ES-I3 (cell line): ENCODE data around the gene SIPA1.

Source experiments
- H3K36me3 ChIP-seq: 2 replicates; pipeline ENCODE4 v1.6.1; 2013; ENCODE audit warnings: mild to moderate bottlenecking, low read length, control low read depth, moderate library complexity; ENCODE audit not compliant: insufficient read depth
- H3K4me1 ChIP-seq: 2 replicates; pipeline ENCODE4 v1.6.1; 2013; ENCODE audit warnings: mild to moderate bottlenecking, control low read depth, low read length; ENCODE audit not compliant: insufficient read depth
- H3K9ac ChIP-seq: 2 replicates; pipeline ENCODE4 v1.6.1; 2013; ENCODE audit warnings: low read depth, mild to moderate bottlenecking, low read length, moderate library complexity
- H3K9me3 ChIP-seq: 2 replicates; pipeline ENCODE4 v1.6.1; 2013; ENCODE audit warnings: mild to moderate bottlenecking, low read length, moderate library complexity; ENCODE audit not compliant: control insufficient read depth, insufficient read depth

Gene SIPA1, protein sequence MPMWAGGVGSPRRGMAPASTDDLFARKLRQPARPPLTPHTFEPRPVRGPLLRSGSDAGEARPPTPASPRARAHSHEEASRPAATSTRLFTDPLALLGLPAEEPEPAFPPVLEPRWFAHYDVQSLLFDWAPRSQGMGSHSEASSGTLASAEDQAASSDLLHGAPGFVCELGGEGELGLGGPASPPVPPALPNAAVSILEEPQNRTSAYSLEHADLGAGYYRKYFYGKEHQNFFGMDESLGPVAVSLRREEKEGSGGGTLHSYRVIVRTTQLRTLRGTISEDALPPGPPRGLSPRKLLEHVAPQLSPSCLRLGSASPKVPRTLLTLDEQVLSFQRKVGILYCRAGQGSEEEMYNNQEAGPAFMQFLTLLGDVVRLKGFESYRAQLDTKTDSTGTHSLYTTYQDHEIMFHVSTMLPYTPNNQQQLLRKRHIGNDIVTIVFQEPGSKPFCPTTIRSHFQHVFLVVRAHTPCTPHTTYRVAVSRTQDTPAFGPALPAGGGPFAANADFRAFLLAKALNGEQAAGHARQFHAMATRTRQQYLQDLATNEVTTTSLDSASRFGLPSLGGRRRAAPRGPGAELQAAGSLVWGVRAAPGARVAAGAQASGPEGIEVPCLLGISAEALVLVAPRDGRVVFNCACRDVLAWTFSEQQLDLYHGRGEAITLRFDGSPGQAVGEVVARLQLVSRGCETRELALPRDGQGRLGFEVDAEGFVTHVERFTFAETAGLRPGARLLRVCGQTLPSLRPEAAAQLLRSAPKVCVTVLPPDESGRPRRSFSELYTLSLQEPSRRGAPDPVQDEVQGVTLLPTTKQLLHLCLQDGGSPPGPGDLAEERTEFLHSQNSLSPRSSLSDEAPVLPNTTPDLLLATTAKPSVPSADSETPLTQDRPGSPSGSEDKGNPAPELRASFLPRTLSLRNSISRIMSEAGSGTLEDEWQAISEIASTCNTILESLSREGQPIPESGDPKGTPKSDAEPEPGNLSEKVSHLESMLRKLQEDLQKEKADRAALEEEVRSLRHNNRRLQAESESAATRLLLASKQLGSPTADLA

GRCh38 chr11:65637794-65638419, at the start of gene SIPA1:
SIPA1 (plus strand) TSS chr11:65638101; CDS start chr11:65640922, 2,821 bp downstream.
- H3K4me1 ChIP-seq = peaks cover 16% of the 10 kb centered on the region
- H3K9ac ChIP-seq = peak within 1 kb of the TSS; percentile 84
- H3K9me3 ChIP-seq = no peaks in the 10 kb centered on the region

DNA sequence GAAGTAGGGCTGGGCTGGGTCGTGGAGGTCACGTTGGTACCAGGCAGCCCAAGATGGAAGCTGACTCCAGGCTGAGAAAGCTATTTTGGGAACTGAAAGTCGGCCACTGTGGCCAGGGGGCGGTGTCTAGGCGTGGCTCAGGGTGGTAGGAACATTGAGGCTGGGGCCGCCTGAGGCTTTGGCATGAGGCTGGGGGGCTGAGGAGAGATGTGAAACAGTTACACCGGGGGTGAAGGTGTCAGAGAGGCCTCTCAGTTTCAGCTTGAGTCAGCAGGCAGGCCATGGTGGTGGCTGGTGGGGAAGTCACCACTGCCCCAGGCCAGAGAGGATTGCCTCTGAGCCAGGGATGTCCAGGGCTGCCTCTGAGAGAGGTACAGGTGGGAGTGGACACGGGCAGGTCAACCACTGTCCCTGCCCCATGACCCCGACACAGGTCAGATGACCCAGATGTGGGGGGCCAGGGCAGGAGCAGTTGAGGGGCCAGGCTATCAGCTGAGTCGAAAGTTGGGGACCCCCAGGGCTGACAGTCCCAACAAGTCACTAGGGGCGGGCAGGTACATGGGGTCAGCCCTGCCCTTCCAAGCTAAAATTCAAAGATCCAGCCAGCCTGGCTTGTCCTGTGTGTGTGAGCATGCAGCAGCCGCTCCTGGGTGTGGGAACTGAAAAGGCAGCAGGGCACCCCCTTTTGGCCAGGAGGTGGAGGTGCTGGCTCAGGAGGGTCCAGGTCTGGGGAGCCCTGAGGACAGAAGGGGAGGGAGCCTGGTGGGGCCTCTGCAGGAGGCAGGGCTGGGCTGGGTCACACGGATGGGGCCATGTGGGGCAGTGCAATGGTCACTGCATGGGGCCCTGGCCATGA, 49.5 kb upstream of the SIPA1 start:
- no peak overlapping the region for H3K9ac ChIP-seq
- H3K36me3 ChIP-seq = no peaks in the 10 kb centered on the region
- peaks cover 21% of the 10 kb centered on the region; the same call in 1 of the 2 replicates for H3K4me1 ChIP-seq
- H3K9me3 ChIP-seq = no peaks in the 10 kb centered on the region

More at GRCh38 chr11:65637794-65638419, at the start of gene SIPA1:
- H3K36me3 ChIP-seq = peaks cover 14% of the 10 kb centered on the region; the same call in 1 of the 2 replicates

GRCh38 chr11:65589444-65590239, 48.3 kb upstream of the SIPA1 start:
- Histone ChIP-seq H3K9ac (no peak overlapping the region), H3K9me3 (no peaks in the 10 kb centered on the region), H3K36me3 (no peaks in the 10 kb centered on the region), H3K4me1 (peaks cover 21% of the 10 kb centered on the region; the same call in 1 of the 2 replicates)

DNA sequence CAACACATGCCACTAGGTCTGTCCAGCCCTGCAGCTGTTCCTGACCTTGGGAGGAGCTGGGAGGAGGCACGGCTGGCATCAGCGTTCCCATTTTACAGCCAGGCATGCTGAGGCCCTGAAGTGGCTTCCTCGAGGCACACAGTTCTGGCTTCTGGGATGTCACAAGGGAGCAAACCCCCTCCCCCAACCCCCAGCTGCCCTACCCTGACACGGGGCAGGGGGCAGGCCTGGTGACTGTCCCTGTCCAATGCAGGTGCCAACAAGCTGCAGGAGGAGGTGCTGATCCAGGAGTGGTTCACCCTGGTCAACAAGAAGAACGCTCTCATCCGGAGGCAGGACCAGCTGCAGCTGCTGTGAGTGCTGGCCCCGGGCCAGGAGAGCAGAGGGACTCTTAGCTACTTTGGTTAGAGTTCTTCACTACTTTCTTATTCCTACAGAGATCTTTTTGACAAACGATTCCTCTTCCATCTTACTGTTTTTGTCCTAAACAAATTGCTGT, 47.6 kb upstream of the SIPA1 start:
- H3K36me3 ChIP-seq = no peaks in the 10 kb centered on the region
- no peaks in the 10 kb centered on the region for H3K9me3 ChIP-seq
- H3K4me1 ChIP-seq = peaks cover 21% of the 10 kb centered on the region; the same call in 1 of the 2 replicates
- H3K9ac ChIP-seq = no peak overlapping the region

- no peaks in the 10 kb centered on the region for H3K36me3 ChIP-seq
- H3K9me3 ChIP-seq = no peaks in the 10 kb centered on the region
- H3K9ac ChIP-seq = peak overlapping the region; percentile 57
- peaks cover 17% of the 10 kb centered on the region; the same call in 1 of the 2 replicates for H3K4me1 ChIP-seq
Observed at GRCh38 chr11:65591939-65592857, 45.7 kb upstream of the SIPA1 start.

DNA sequence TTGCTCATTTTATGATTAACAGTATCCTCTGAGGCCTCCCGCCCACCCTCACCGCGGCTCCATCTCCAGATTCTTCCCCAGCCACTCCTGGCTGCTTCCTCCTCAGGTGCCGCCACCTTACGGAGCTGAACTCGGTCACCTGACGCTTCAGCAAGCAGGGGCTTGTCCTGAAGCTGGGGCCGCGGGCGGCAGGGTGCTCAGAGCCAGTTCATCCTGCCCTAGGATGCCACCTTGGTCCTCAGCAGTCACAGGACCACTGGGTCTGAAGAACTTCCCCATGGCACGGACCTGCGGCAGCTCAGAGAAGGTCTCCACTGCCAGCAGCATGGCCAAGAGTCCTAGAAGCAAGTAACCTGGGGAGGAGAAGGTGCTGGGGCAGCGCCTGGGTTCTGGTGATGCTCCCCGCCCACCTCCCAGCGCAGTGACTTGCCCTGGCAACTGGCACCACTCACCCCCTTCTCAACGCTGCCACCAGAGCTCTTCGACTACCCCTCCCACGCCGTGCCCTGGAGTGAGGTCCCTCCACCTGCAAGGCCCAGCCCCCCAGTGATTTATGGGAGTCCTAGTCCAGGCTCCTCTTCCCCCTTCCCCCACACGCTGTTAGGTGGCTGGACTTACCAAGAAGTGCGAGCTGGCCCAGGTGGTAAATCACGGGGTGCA, 44.9 kb upstream of the SIPA1 start:
- Histone ChIP-seq H3K4me1 (peaks cover 9% of the 10 kb centered on the region; the same call in 1 of the 2 replicates), H3K36me3 (no peaks in the 10 kb centered on the region), H3K9me3 (no peaks in the 10 kb centered on the region), H3K9ac (peak overlapping the region; percentile 57; the same call in 1 of the 2 replicates)

DNA sequence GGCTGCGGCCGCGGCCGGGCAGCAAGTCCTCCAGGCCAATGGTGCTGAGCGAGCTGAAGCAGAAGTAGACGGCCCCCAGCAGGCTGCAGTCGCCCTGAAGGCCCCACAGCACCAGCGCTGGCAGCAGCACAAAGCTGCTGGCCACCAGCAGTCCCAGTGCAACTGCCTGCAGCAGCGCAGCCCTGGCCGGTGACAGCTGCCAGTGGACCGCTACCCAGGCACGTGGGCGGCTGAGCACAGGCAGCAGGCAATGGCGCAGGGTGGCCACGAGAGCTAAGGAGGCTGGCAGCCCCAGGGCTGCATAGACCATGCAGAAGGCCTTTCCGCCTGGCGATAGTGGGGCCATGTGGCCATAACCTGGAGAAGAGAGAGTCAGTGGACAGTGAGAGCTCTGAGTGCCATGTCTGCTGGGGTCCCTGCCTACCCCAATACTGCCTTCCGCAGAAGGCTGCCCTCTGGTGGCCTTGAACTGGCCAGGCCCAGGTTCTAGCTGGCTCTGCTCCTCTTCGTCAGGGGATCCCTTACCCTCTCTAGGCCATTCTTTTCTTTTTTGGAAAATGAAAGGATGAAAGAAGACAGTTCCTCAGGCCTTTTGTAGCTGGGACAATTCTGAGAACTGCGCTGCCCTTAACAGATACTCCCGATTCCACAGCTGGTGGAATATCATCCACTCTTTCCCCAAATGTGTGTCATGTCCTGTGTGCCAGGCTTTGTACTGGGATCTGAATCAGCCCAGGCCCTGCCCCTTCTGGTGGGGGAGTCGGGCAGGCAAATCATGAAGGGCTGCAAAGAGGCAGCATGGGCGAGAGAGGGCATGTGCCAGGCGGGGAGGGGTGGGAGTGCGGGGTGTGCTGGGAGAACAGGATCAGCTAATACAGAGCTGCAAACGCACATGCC, 44.1 kb upstream of the SIPA1 start:
- Histone ChIP-seq H3K9me3 (no peaks in the 10 kb centered on the region), H3K4me1 (peaks cover 3% of the 10 kb centered on the region; the same call in 1 of the 2 replicates), H3K36me3 (no peaks in the 10 kb centered on the region), H3K9ac (no peak overlapping the region)

DNA sequence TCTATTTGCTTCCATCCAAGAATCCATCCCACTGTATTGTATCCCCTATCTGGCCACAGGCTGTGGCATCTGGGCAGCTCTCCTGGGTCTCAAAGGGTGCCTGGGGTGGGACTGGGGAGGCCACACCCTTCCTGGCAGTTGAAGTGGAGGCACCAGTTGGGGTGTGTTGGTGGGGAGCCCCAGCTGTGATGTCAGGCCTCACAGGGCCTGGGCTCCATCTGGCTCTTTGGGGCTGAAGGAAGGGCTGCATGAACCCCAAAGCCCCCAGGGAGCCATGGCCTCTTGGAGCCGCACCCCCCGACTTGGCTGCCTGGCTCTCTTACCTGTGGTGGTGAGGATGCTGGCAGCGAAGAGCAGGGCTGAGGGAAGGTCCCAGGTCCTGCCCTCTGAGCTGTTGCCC, 42.8 kb upstream of the SIPA1 start:
- no peak overlapping the region for H3K9ac ChIP-seq
- H3K4me1 ChIP-seq = no peaks in the 10 kb centered on the region; the same call in 1 of the 2 replicates

DNA sequence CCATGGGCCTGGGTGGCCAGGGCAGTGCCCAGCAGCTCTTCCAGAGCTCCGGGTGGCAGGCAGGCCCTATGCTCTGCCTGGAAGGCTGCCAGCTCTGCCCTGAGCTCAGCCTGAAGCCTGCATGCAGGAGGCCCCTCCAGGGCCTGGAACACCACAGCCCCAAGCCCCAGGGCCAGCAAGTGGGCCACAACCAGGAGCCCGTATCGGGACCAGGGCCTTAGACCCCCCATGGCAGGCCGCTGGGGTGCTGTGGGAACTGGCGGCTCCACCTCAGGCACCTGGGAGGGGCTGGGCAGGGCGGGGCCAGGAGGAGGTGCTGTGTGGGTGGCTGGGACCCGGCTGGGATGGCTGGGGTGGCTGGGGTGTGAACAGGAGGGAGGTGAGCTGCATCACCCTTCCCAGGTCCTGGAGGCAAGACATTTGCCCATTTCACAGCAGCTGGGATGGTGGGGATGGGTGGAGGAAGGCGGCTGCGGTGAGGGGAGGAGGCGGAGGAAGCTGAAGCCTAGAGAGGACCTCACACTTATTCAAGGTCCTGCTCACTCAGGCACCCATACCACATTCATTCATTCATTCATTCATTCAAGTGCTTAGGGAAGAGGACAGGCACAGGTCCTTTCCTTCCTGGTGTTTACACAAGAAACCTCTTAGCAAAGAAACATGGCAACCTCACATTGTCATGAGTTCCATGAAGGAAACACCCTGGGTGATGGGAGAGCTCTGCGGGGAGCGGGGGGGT, 42.2 kb upstream of the SIPA1 start, which contains the start of gene KCNK7:
Gene KCNK7, minus strand, starts transcription at position 258 of the 739 bp plus-strand sequence. Its CDS starts 28 bp downstream, at position 230.
- Histone ChIP-seq H3K9me3 (no peaks in the 10 kb centered on the region), H3K36me3 (no peaks in the 10 kb centered on the region), H3K4me1 (no peaks in the 10 kb centered on the region; the same call in 1 of the 2 replicates), H3K9ac (no peak within 1 kb of the TSS)

More for the DNA sequence above, 42.8 kb upstream of the SIPA1 start:
- no peaks in the 10 kb centered on the region for H3K9me3 ChIP-seq
- H3K36me3 ChIP-seq = no peaks in the 10 kb centered on the region

DNA sequence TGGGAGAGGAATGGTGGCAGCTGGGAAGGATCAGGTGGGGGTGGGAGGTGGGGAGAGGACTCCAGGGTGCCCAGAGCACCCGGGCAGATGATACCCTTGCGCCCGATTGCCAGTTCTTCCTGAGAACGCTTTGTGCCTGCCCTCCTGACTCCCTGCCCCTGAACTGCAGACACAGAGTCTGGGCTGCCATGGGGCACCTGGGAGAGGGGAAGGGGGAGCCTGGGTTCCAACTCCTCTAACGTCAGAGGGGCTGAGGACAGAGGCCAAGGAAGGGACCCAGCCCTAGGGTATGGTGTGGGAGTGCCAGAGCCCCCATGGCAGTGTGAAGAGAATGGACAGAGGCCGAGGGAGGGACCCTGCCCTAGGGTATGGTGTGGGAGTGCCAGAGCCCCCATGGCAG, 41.4 kb upstream of the SIPA1 start:
- Histone ChIP-seq H3K9ac (no peak overlapping the region), H3K4me1 (no peaks in the 10 kb centered on the region; the same call in 1 of the 2 replicates), H3K36me3 (no peaks in the 10 kb centered on the region), H3K9me3 (no peaks in the 10 kb centered on the region)
